ENCODE results near the gene KDM5C.

KDM5C gene

GRCh38 chrX:53266914-53267313, 41.9 kb upstream of the KDM5C start:
- Histone ChIP-seq H3K27me3 (ENCODE audit: insufficient read depth, low read depth) (no peaks in the 10 kb centered on the region), H3K4me3 (IDR thresholded peaks at IDR 0.05; ENCODE audit: insufficient read depth, low read depth, low read length) (no peak overlapping the region), H3K36me3 (ENCODE audit: insufficient read depth) (no peaks in the 10 kb centered on the region), H3K9ac (no peak overlapping the region), H2AFZ (ENCODE audit: low read depth) (no peak overlapping the region), H3K27ac (no peak overlapping the region), H4K20me1 (ENCODE audit: insufficient read depth) (no peaks in the 10 kb centered on the region), H3K79me2 (ENCODE audit: insufficient read depth, low read depth) (no peaks in the 10 kb centered on the region), H3K4me1 (ENCODE audit: low read depth, poor library complexity, severe bottlenecking) (no peaks in the 10 kb centered on the region), H3K4me2 (no peak overlapping the region)
- no peak for TF ChIP-seq CTCF (conservative IDR thresholded peaks at IDR 0.05; ENCODE audit: low read depth, low read length)

GRCh38 chrX:53265771-53266574, 41.0 kb upstream of the KDM5C start:
- no peaks in the 10 kb centered on the region for H3K27me3 ChIP-seq (ENCODE audit: insufficient read depth, low read depth)
- no peak overlapping the region for H3K27ac ChIP-seq
- no peaks in the 10 kb centered on the region for H3K36me3 ChIP-seq (ENCODE audit: insufficient read depth)
- no peak overlapping the region for H2AFZ ChIP-seq (ENCODE audit: low read depth)
- no peaks in the 10 kb centered on the region for H4K20me1 ChIP-seq (ENCODE audit: insufficient read depth)
- no peaks in the 10 kb centered on the region for H3K4me1 ChIP-seq (ENCODE audit: low read depth, poor library complexity, severe bottlenecking)
- no peak overlapping the region for H3K9ac ChIP-seq
- H3K4me3 ChIP-seq (IDR thresholded peaks at IDR 0.05; ENCODE audit: insufficient read depth, low read depth, low read length), result no peak overlapping the region
- no peak for TF ChIP-seq CTCF (conservative IDR thresholded peaks at IDR 0.05; ENCODE audit: low read depth, low read length)
- H3K79me2 ChIP-seq (ENCODE audit: insufficient read depth, low read depth), result no peaks in the 10 kb centered on the region
- H3K4me2 ChIP-seq, result no peak overlapping the region

- H3K36me3 ChIP-seq (ENCODE audit: insufficient read depth), result no peaks in the 10 kb centered on the region
- H3K27me3 ChIP-seq (ENCODE audit: insufficient read depth, low read depth), result no peaks in the 10 kb centered on the region
- H3K79me2 ChIP-seq (ENCODE audit: insufficient read depth, low read depth), result no peaks in the 10 kb centered on the region
- no peak overlapping the region for H3K27ac ChIP-seq
- no peak for TF ChIP-seq CTCF (conservative IDR thresholded peaks at IDR 0.05; ENCODE audit: low read depth, low read length)
- H3K9ac ChIP-seq, result no peak overlapping the region
- H3K4me3 ChIP-seq (IDR thresholded peaks at IDR 0.05; ENCODE audit: insufficient read depth, low read depth, low read length), result no peak overlapping the region
- no peaks in the 10 kb centered on the region for H4K20me1 ChIP-seq (ENCODE audit: insufficient read depth)
- H2AFZ ChIP-seq (ENCODE audit: low read depth), result no peak overlapping the region
- no peak overlapping the region for H3K4me2 ChIP-seq
- no peaks in the 10 kb centered on the region for H3K4me1 ChIP-seq (ENCODE audit: low read depth, poor library complexity, severe bottlenecking)
These were observed 38.6 kb upstream of the KDM5C start for GRCh38 chrX:53263597-53264094.

- no peak overlapping the region for H3K4me2 ChIP-seq
- no peak overlapping the region for H3K9ac ChIP-seq
- H3K36me3 ChIP-seq (ENCODE audit: insufficient read depth), result no peaks in the 10 kb centered on the region
- H4K20me1 ChIP-seq (ENCODE audit: insufficient read depth), result no peaks in the 10 kb centered on the region
- TF ChIP-seq CTCF (conservative IDR thresholded peaks at IDR 0.05; ENCODE audit: low read depth, low read length), result no peak
- no peak overlapping the region for H3K4me3 ChIP-seq (IDR thresholded peaks at IDR 0.05; ENCODE audit: insufficient read depth, low read depth, low read length)
- no peaks in the 10 kb centered on the region for H3K79me2 ChIP-seq (ENCODE audit: insufficient read depth, low read depth)
- no peak overlapping the region for H3K27ac ChIP-seq
- H2AFZ ChIP-seq (ENCODE audit: low read depth), result no peak overlapping the region
- H3K27me3 ChIP-seq (ENCODE audit: insufficient read depth, low read depth), result no peaks in the 10 kb centered on the region
- no peaks in the 10 kb centered on the region for H3K4me1 ChIP-seq (ENCODE audit: low read depth, poor library complexity, severe bottlenecking)
These were observed 37.9 kb upstream of the KDM5C start for GRCh38 chrX:53262918-53263394.
